ENCODE results near the gene SLC16A9. TPM values are rescaled to one million over a fixed set of nuclear protein-coding genes. Genes with fewer than 3 reads are reported as not detected.
A peak's percentile ranks its signal among the peaks of the same experiment; 100 is the strongest.

SLC16A9 gene
- total RNA-seq, 1 experiment from 2014 or later = 4.1 TPM

- Histone ChIP-seq H3K23ac (ENCODE audit: insufficient read length, low read depth, low read length) (no peak overlapping the region), H4K20me1 (ENCODE audit: control insufficient read depth, insufficient read depth, insufficient read length) (no peaks in the 10 kb centered on the region), H2AFZ (ENCODE audit: low read length) (no peak overlapping the region), H3K27ac (ENCODE audit: insufficient read length, low read depth, low read length) (no peak overlapping the region), H3K79me1 (ENCODE audit: insufficient read depth, low read depth, low read length, poor library complexity, severe bottlenecking) (no peaks in the 10 kb centered on the region), H4K91ac (ENCODE audit: insufficient read length, low read depth, low read length) (no peak overlapping the region), H4K5ac (ENCODE audit: insufficient read length, low read depth, low read length) (no peak overlapping the region), H2BK5ac (ENCODE audit: insufficient read length, low read length) (no peak overlapping the region), H2BK20ac (ENCODE audit: low read depth, low read length, poor library complexity, severe bottlenecking) (no peak overlapping the region), H3K23me2 (ENCODE audit: insufficient read length, low read depth, low read length, poor library complexity, severe bottlenecking) (no peaks in the 10 kb centered on the region), H3K18ac (ENCODE audit: insufficient read length, low read depth, low read length) (no peak overlapping the region), H3K4me2 (ENCODE audit: insufficient read depth, insufficient read length, low read length) (no peak overlapping the region), H2AK5ac (ENCODE audit: insufficient read length, low read length) (no peak overlapping the region), H4K8ac (replicated peaks; ENCODE audit: insufficient read length, low read depth, low read length) (no peak overlapping the region), H3K27me3 (ENCODE audit: insufficient read depth, low read length) (no peaks in the 10 kb centered on the region), H3K9ac (ENCODE audit: extremely low read depth, insufficient read length, low read length) (no peak overlapping the region), H3K14ac (ENCODE audit: insufficient read depth, low read length) (no peak overlapping the region), H3K79me2 (ENCODE audit: insufficient read depth, low read length) (no peaks in the 10 kb centered on the region), H2BK12ac (ENCODE audit: insufficient read length, low read depth, low read length) (no peak overlapping the region), H2BK15ac (ENCODE audit: low read depth, low read length) (no peak overlapping the region), H3K4ac (ENCODE audit: low read depth, low read length) (no peak overlapping the region), H3K56ac (ENCODE audit: insufficient read length, low read depth, low read length) (no peak overlapping the region), H3K4me1 (ENCODE audit: insufficient read depth, low read length) (peaks cover 3% of the 10 kb centered on the region; the same call in 1 of the 2 replicates), H3T11ph (ENCODE audit: low read length) (no peak overlapping the region), H3K9me3 (ENCODE audit: control insufficient read depth, low read depth, low read length) (no peaks in the 10 kb centered on the region), H2BK120ac (ENCODE audit: low read depth, low read length, poor library complexity, severe bottlenecking) (no peak overlapping the region)
- H3K27ac Mint-ChIP-seq = peak overlapping the region in 2 of 3 experiments; percentile 33 to 56; a peak in 2 of 7 replicates
- no CpG with 5 or more reads among the region's 1 CpG for WGBS (ENCODE audit: extremely low coverage, insufficient read length, low lambda C conversion rate)
- H3K9me3 Mint-ChIP-seq = no peaks in the 10 kb centered on the region; a peak in 1 of 5 replicates
- DNase-seq = no peak
- peaks cover 15 to 26% of the 10 kb centered on the region in 2 experiments for H3K4me1 Mint-ChIP-seq
- no peak for TF ChIP-seq CTCF (conservative IDR thresholded peaks at IDR 0.05)
- H3K4me3 Mint-ChIP-seq = no peak overlapping the region
- peaks cover 0 to 46% (median 11%) of the 10 kb centered on the region in 3 experiments; a peak in 5 of 7 replicates for H3K36me3 Mint-ChIP-seq (ENCODE audit: insufficient read depth in 1 of 3, low read depth in 3 of 3)
- no peaks in the 10 kb centered on the region for H3K27me3 Mint-ChIP-seq (ENCODE audit: low read depth)
These were observed 51.9 kb downstream of the SLC16A9 start for GRCh38 chr10:59657724-59658123.

Data from H9 (cell line).